ENCODE results near the gene RMP24.
A peak's percentile ranks its signal among the peaks of the same experiment; 100 is the strongest.
"Not testable (repeated sequence)": the region's sequence is repeated elsewhere in the genome, so short reads cannot be mapped to it uniquely, and the experiment has no call there.

RMP24 gene

GRCh38 chr18:35972197-35973000 is at the start of gene RMP24:
Gene RMP24 (plus strand): TSS chr18:35972679.
- peak; percentile 95 for DNase-seq (ENCODE audit: low spot score)

DNA sequence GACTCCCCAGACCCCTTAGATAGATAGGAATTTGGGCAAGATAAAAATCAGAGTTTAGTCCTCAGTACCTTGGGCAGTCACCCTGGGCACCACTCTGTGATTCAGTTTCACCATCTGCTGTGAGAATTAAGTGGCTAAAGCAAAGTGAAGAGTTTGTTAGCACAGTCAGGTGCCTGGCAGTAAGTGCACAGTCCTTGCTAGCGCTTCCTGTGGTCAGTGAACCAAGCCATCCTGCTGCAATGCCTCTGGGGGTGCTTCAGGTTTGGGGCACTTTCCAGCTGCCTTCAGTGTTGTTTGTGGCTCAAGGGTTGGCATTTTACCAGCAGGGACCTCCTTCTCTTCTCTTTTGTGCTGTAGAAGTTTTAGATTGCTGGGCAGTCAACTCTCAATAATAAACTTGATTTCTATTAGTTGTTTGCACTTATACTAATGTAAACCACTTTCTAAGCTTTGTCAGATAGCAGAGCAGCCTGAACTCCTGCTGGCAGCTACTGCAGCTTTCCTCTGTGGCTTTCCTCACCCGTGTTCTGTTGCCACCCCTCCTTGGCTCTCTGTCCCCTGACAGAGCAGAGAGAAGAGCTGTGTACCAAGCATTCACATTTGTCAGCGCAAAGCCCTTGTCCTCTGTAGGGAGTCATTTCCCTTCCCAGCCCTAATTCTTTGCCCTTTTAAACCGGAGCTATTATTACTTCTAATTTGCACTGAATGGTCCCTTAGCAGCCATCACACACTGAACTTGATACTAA is 48.4 kb upstream of the RMP24 start:
- no peak for DNase-seq (ENCODE audit: low spot score)

DNA sequence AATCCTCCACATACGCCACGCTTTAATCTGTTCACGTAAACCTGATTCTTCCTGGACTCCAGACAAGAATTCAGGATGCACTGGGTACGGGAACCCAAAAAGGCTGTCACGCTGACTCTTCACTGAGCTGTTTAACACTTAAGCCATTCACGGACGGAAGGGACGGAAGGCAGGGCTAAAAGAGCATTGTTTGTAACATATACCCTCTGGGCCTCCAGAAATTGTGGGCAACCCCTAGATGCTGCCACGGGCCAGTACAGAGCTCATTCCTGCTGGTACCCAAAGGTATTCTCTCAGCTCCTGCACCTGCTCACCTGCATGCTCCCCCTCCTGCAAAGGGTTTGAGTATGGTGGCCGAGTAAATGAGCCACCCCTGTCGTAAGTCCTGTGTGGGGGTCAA is 45.6 kb upstream of the RMP24 start:
- DNase-seq (ENCODE audit: low spot score), result no peak

DNA sequence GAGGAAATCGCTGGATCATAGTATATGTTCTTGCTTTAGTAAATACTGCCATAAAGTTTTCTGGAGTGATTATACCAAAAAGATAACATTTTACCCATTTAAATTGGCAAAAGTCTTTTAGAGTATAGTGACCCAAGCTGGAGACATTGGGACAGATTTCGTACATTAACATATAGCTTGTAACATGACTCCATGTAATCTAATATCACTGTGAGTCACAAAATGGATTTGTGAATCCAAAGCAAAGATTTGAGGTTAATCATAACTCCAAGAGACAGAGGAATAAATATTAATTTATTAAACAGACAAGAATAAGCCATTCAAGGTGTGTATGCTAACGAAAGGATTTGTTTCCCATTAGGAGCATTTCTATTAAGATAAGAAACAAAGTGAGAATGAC is 45.0 kb upstream of the RMP24 start:
- DNase-seq (ENCODE audit: low spot score), result no peak

DNA sequence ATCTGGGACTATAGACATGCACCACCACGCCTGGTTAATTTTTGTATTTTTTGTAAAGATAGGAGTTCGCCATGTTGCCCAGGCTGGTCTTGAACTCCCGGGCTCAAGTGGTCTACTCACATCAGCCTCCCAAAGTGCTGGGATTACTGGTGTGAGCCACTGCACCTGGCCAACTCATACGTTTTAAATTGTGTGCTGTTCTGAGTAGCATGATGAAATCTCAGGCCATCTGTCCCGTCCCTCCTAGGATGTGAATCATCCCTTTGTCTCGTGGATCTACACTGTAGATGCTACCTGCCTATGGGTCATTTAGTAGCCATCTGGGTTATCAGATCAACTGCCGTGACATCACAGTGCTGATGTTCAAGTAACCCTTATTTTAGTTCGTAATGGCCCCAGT is 38.5 kb upstream of the RMP24 start:
- no peak for DNase-seq (ENCODE audit: low spot score)

DNA sequence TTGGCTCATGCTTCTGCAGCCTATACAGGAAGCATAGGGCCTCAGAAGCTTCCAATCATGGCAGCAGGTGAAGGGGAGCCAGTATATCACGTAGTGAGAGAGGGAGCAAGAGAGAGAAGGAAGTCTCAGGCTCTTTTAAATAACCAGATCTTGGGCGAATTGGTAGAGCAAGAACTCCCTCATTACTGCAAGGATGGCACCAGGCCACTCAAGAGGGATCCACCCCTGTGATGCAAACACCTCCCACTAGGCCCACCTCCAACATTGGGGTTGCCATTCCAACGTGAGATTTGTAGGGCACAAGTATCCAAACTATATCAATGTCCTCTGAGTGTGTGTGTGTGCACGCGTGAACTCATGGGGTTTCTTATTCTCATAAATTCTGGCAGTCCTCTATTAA is 37.6 kb upstream of the RMP24 start:
- no peak for DNase-seq (ENCODE audit: low spot score)

- DNase-seq (ENCODE audit: low spot score), result no peak
Observed at GRCh38 chr18:35935805-35936204, 36.7 kb upstream of the RMP24 start.

GRCh38 chr18:35936951-35937350 is 35.5 kb upstream of the RMP24 start:
- DNase-seq (ENCODE audit: low spot score), result no peak

GRCh38 chr18:35938158-35938557 is 34.3 kb upstream of the RMP24 start:
- DNase-seq (ENCODE audit: low spot score), result no peak

DNA sequence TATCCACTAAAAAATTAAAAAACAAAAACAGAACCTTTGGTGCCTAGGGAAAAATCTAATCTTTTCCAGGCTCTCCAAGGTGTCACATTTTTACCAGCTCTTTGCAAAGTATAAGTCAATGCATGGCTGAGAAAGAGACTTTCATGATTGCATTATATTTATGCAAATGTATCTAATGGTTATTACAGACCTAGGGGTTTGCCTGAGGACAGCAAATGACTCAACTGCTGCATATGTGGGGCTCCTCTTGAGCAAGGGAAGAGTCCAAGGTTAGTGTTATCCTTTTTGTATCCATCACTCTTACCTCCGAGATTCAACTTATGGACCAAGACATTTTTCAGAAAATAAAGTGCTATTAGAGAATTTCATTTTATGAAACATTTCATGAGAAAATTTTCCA is 33.9 kb upstream of the RMP24 start:
- no peak for DNase-seq (ENCODE audit: low spot score)

DNA sequence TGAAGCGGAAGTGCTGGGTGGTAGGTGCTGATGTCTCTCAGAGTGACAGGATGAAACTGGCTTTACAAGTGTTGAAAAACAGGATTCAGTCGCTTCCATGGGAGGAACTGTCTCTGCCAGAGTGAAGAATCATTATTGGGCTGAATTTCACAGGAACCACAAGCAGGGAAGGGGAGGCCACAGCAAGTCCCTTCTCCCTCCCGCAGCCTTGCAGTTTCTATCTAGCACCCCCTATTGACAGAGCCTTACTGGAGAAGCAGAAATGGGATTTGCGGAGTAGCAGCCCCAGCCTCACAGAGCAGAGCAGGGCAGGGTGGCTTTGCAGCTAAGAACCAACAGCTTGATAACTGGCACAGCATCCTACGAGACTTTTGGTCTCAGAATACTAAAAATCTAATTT is 33.3 kb upstream of the RMP24 start:
- DNase-seq (ENCODE audit: low spot score), result no peak

- DNase-seq (ENCODE audit: low spot score), result no peak
Observed at GRCh38 chr18:35941299-35941698, 31.2 kb upstream of the RMP24 start.

DNA sequence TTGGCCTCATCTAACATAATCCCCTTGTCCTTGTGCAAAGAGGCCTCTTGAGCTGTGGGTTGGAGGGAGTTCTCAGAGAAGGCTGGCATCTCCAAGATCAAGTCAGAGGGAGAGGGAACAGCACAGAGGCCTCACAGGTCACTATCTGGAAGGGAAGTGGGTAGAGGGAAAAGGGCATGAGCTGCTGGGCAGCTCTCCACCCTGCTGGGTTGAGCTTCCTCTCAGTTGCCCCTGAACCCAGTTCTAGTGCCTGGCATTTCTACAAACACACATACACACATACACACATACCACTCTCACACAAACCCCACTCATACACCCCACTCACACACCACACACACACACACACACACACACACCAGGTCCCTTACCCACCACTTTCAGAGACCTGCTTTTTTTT is 30.3 kb upstream of the RMP24 start:
- DNase-seq (ENCODE audit: low spot score), result no peak

- no peak for DNase-seq (ENCODE audit: low spot score)
Observed at GRCh38 chr18:35942661-35943060, 29.8 kb upstream of the RMP24 start.

GRCh38 chr18:35948080-35948479 is 24.4 kb upstream of the RMP24 start:
- DNase-seq (ENCODE audit: low spot score), result no peak

DNA sequence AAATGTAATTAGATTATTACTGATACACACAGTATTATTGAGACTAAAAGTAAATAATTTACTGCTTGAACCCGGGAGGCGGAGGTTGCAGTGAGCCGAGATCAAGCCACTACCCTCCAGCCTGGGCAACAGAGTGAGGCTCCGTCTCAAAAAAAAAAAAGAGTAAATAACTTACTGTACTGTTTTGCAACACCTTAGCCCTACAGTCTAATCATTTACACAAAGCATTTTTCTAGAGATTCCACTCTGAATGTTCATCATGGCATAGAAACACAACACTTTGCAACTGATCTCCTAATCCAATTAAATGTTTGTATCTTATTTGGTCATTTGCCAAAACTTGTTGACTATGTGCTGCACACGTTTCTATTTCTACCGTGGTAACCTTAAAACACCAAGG is 23.4 kb upstream of the RMP24 start:
- no peak for DNase-seq (ENCODE audit: low spot score)

GRCh38 chr18:35949903-35950627 is 22.4 kb upstream of the RMP24 start:
- peak; percentile 56 for DNase-seq (ENCODE audit: low spot score)

- DNase-seq (ENCODE audit: low spot score), result no peak
Observed at GRCh38 chr18:35950628-35950982, 21.9 kb upstream of the RMP24 start.

DNA sequence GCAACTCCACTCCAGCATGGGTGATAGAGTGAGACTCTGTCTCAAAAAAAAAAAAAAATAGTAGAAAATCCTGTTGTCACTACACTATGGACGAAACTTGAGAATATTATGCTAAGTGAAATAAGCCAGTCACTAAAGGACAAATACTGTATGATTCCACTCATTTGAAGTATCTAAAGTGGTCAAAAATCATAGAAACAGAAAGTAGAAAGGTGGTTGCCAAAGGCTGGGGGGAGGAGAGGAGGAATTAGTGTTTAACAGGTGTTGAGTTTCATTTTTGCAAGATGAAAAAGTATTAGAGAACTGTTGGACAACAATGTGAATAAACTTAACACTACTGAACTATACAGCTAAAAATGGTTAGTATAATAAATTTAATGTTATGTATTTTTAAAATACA is 18.8 kb upstream of the RMP24 start:
- no peak for DNase-seq (ENCODE audit: low spot score)

GRCh38 chr18:35956226-35956625 is 16.3 kb upstream of the RMP24 start:
- no peak for DNase-seq (ENCODE audit: low spot score)

GRCh38 chr18:35962320-35962719 is 10.2 kb upstream of the RMP24 start:
- no peak for DNase-seq (ENCODE audit: low spot score)

DNA sequence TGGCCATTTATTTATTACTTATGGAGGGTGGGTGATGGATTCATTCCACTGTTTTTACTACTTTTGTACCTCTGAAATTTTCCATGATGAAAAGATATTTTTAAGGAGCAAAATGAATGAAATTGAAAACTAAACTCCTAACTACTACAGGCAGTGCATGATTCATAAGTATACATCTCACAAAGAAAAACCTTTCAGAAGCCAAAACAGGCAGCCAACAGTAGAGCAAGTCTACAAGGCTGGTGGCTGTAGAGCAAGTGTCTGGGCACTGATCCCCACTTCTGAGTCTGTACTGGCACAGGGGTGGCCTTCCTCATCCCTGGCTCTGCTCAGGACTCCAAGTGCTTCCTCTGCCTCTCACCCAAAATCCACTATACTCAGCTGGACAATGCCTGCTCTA is 8.2 kb upstream of the RMP24 start:
- DNase-seq (ENCODE audit: low spot score), result no peak

- DNase-seq (ENCODE audit: low spot score), result not testable (repeated sequence)
Observed at GRCh38 chr18:35967866-35968265, 4.6 kb upstream of the RMP24 start.
